Measurements from ENCODE around the gene CREM.

GRCh38 chr10:35226507-35226906 is 99.9 kb downstream of the CREM start:
- no peak for TF ChIP-seq YY1 (IDR thresholded peaks at IDR 0.05; ENCODE audit: low read depth)
- no peak for TF ChIP-seq TEAD4 (IDR thresholded peaks at IDR 0.05)
- TF ChIP-seq TCF12 (IDR thresholded peaks at IDR 0.05; ENCODE audit: low read depth): no peak
- TF ChIP-seq REST (IDR thresholded peaks at IDR 0.05; ENCODE audit: low read depth): no peak
- TF ChIP-seq FOXM1 (IDR thresholded peaks at IDR 0.05; ENCODE audit: borderline replicate concordance, low read depth): no peak
- TF ChIP-seq TAF1 (IDR thresholded peaks at IDR 0.05; ENCODE audit: low read depth): no peak
- TF ChIP-seq EP300 (IDR thresholded peaks at IDR 0.05; ENCODE audit: borderline replicate concordance): no peak
- no peak for TF ChIP-seq USF1 (IDR thresholded peaks at IDR 0.05)
- no peak for TF ChIP-seq NFIC (IDR thresholded peaks at IDR 0.05)
- TF ChIP-seq EGR1 (IDR thresholded peaks at IDR 0.05): no peak
- no peak for TF ChIP-seq CREB1 (IDR thresholded peaks at IDR 0.05; ENCODE audit: low read depth)
- TF ChIP-seq RAD21 (IDR thresholded peaks at IDR 0.05; ENCODE audit: low read depth): no peak
- no peak for TF ChIP-seq MAX (IDR thresholded peaks at IDR 0.05)
- no peak for TF ChIP-seq CEBPB (IDR thresholded peaks at IDR 0.05)
